Measurements from ENCODE around the gene LARGE1.

LARGE1 gene

DNA sequence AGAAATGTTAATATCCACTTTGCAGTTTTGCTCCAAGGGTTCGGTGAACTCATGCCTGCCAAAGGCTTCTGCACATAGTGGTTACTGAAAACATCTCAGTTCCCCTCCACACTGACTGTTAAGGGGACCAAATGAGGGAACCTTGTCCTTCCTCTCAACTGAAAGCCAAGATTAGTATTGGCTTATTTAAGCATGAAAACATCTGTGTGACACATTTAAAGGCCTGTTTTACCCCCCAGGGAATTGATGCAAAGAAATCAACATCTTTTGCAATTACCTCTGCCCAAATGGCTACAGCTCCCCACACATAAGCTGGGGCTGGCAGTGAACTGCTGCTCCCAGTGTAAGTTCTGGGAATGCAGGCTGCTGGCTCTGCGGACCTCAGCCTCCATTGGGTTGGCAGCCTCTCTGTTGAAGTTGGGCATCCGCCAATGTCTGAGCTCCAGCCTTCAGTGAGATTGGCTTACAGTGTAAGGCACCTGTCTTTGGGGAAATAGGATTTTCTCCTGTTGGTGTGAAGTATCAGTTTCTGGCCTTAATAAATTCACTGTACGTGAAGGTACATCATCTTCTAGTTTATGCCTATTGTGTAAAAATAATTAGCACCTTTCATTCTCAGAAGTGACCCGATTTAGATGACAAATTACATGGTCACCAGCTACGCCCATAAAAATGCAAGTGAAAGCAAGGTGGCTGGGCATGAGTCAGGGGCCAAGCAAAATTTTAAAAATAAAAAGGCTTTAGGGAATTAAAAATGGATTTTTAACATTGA, 648.7 kb downstream of the LARGE1 start:
- Histone ChIP-seq H3K79me2 (ENCODE audit: insufficient read depth, low read length) (no peaks in the 10 kb centered on the region), H2AFZ (ENCODE audit: low read depth, low read length, severe bottlenecking) (peak overlapping the region; percentile 16), H3K36me3 (ENCODE audit: low read length) (no peaks in the 10 kb centered on the region), H3K9me2 (replicated peaks; ENCODE audit: insufficient read depth, low read length) (no peaks in the 10 kb centered on the region), H3K27me3 (ENCODE audit: low read length) (no peaks in the 10 kb centered on the region), H3K4me3 (ENCODE audit: insufficient read depth, low read length, poor library complexity, severe bottlenecking) (peak overlapping the region; percentile 28), H3K9ac (ENCODE audit: low read length) (peak overlapping the region; percentile 40), H3K4me2 (ENCODE audit: low read depth, low read length, poor library complexity, severe bottlenecking) (peak overlapping the region; percentile 59), H3K9me3 (ENCODE audit: insufficient read depth, low read length) (no peaks in the 10 kb centered on the region), H3F3A (ENCODE audit: insufficient read depth) (peaks cover 24% of the 10 kb centered on the region), H4K20me1 (ENCODE audit: low read depth, low read length) (no peaks in the 10 kb centered on the region), H3K27ac (ENCODE audit: low read depth, low read length) (peak overlapping the region; percentile 88)
- TF ChIP-seq, protein P1, sequence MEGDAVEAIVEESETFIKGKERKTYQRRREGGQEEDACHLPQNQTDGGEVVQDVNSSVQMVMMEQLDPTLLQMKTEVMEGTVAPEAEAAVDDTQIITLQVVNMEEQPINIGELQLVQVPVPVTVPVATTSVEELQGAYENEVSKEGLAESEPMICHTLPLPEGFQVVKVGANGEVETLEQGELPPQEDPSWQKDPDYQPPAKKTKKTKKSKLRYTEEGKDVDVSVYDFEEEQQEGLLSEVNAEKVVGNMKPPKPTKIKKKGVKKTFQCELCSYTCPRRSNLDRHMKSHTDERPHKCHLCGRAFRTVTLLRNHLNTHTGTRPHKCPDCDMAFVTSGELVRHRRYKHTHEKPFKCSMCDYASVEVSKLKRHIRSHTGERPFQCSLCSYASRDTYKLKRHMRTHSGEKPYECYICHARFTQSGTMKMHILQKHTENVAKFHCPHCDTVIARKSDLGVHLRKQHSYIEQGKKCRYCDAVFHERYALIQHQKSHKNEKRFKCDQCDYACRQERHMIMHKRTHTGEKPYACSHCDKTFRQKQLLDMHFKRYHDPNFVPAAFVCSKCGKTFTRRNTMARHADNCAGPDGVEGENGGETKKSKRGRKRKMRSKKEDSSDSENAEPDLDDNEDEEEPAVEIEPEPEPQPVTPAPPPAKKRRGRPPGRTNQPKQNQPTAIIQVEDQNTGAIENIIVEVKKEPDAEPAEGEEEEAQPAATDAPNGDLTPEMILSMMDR (IDR thresholded peaks at IDR 0.05; ENCODE audit: insufficient read depth, low read length, poor library complexity, severe bottlenecking), result no peak
- TF ChIP-seq EZH2phosphoT487 (conservative IDR thresholded peaks at IDR 0.05; ENCODE audit: low read length), result no peak

DNA sequence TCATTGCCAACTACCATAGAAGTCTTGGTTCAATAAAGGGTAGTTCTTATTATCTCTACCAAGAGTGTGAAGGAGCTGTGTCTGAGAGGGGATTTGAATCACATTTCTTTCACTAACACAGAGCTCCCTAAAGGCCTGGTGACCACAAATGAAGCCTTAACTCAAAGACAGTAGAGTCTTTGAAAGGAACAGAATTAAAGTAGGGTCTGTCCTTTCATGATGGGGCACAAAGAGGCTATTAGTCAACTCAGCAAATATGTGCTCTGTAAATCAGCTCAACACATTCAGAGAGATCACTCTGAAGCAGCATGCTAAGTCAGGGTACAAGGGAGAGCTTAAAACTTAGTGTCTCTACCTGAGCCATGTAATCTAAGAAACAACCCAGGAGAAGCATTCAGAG, 649.7 kb downstream of the LARGE1 start:
- Histone ChIP-seq H3K27ac (ENCODE audit: low read depth, low read length) (peak overlapping the region; percentile 88), H3K4me3 (ENCODE audit: insufficient read depth, low read length, poor library complexity, severe bottlenecking) (no peak overlapping the region), H3K9me3 (ENCODE audit: insufficient read depth, low read length) (no peaks in the 10 kb centered on the region), H4K20me1 (ENCODE audit: low read depth, low read length) (no peaks in the 10 kb centered on the region), H3K79me2 (ENCODE audit: insufficient read depth, low read length) (no peaks in the 10 kb centered on the region), H3K4me2 (ENCODE audit: low read depth, low read length, poor library complexity, severe bottlenecking) (peak overlapping the region; percentile 59), H3K9me2 (replicated peaks; ENCODE audit: insufficient read depth, low read length) (no peaks in the 10 kb centered on the region), H2AFZ (ENCODE audit: low read depth, low read length, severe bottlenecking) (no peak overlapping the region), H3K27me3 (ENCODE audit: low read length) (no peaks in the 10 kb centered on the region), H3K9ac (ENCODE audit: low read length) (no peak overlapping the region), H3K36me3 (ENCODE audit: low read length) (no peaks in the 10 kb centered on the region), H3F3A (ENCODE audit: insufficient read depth) (peaks cover 24% of the 10 kb centered on the region)
- TF ChIP-seq, protein P1 (IDR thresholded peaks at IDR 0.05; ENCODE audit: insufficient read depth, low read length, poor library complexity, severe bottlenecking), result no peak
- TF ChIP-seq EZH2phosphoT487 (conservative IDR thresholded peaks at IDR 0.05; ENCODE audit: low read length), result no peak

DNA sequence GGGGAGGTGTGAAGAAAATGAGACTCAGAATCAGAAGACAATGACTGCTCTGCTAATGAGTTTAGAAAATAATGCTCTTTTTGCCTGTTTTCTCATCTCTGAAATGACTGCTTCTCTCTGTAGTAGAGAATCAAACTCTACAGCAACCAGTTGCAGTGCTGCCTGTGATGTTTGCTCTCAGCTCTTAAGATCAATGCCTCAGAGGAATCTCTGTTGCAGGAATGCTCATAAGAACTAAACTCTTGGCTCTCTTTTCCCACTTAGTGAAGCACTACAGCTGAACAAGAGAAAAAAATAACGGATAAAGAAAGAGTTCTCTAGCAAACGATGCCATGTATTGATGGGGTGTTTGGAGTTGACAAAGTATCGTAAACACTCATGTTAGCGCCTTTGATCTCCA, 658.6 kb downstream of the LARGE1 start:
- Histone ChIP-seq H3K79me2 (ENCODE audit: insufficient read depth, low read length) (no peaks in the 10 kb centered on the region), H3K27ac (ENCODE audit: low read depth, low read length) (no peak overlapping the region), H3K27me3 (ENCODE audit: low read length) (no peaks in the 10 kb centered on the region), H3K9ac (ENCODE audit: low read length) (no peak overlapping the region), H3K9me3 (ENCODE audit: insufficient read depth, low read length) (no peaks in the 10 kb centered on the region), H4K20me1 (ENCODE audit: low read depth, low read length) (no peaks in the 10 kb centered on the region), H3K4me2 (ENCODE audit: low read depth, low read length, poor library complexity, severe bottlenecking) (no peak overlapping the region), H3K9me2 (replicated peaks; ENCODE audit: insufficient read depth, low read length) (no peaks in the 10 kb centered on the region), H2AFZ (ENCODE audit: low read depth, low read length, severe bottlenecking) (no peak overlapping the region), H3K4me3 (ENCODE audit: insufficient read depth, low read length, poor library complexity, severe bottlenecking) (no peak overlapping the region), H3F3A (ENCODE audit: insufficient read depth) (no peaks in the 10 kb centered on the region), H3K36me3 (ENCODE audit: low read length) (no peaks in the 10 kb centered on the region)
- no peak for TF ChIP-seq EZH2phosphoT487 (conservative IDR thresholded peaks at IDR 0.05; ENCODE audit: low read length)
- TF ChIP-seq, protein P1 (IDR thresholded peaks at IDR 0.05; ENCODE audit: insufficient read depth, low read length, poor library complexity, severe bottlenecking), result no peak

Data from SU-DHL-6 (cell line).